ENCODE data around the gene ALK. TPM values are rescaled to one million over a fixed set of nuclear protein-coding genes. Genes with fewer than 3 reads are reported as not detected.

Gene ALK
- total RNA-seq, 1 donor from 2014 or later = under 0.01 TPM

DNA sequence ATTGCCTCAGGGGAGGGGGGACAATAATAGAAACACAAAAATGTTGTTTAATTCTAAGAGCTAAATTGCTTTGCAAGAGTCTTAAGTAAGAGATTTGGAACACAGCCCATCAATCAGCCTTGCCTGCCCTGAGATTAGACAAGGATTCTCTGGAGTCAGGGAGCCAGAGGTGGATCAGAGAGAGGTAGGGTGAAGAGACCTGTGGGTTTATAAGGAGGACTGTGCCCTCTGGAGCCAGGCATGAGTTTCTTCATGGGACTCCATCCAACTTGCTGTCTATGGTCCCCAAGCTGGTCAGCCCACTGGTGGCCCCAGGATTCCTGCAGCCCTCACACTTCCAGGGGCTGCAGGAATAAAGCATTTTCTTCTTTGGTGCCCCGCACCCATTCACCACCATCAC is 139.3 kb downstream of the ALK start:
- no peak overlapping the region for H3K4me3 ChIP-seq (ENCODE audit: low read depth, low read length)
- DNase-seq (ENCODE audit: low read depth) = no peak
- TF ChIP-seq, protein P1, sequence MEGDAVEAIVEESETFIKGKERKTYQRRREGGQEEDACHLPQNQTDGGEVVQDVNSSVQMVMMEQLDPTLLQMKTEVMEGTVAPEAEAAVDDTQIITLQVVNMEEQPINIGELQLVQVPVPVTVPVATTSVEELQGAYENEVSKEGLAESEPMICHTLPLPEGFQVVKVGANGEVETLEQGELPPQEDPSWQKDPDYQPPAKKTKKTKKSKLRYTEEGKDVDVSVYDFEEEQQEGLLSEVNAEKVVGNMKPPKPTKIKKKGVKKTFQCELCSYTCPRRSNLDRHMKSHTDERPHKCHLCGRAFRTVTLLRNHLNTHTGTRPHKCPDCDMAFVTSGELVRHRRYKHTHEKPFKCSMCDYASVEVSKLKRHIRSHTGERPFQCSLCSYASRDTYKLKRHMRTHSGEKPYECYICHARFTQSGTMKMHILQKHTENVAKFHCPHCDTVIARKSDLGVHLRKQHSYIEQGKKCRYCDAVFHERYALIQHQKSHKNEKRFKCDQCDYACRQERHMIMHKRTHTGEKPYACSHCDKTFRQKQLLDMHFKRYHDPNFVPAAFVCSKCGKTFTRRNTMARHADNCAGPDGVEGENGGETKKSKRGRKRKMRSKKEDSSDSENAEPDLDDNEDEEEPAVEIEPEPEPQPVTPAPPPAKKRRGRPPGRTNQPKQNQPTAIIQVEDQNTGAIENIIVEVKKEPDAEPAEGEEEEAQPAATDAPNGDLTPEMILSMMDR (conservative IDR thresholded peaks at IDR 0.05; ENCODE audit: low read depth, low read length) = no peak

DNA sequence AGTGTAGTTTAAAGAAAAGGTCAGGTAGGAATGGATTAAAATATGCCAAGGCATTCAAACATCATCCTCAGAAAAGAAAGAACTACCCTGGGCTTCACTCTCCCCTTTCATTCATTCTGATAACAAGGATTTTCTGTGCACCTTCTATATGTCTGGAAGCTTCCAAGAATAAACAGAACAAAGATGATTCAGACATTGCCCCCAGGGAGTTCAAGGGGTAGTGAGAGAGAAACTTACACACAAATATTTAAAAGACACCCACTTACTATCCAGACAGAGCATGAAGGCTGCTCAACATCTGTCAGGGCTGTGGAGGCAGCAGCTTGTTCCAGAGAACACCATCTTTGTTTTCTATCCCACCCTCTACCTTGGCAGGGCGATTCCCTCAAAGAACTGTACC is 140.5 kb downstream of the ALK start:
- TF ChIP-seq, protein P1 (conservative IDR thresholded peaks at IDR 0.05; ENCODE audit: low read depth, low read length) = no peak
- H3K4me3 ChIP-seq (ENCODE audit: low read depth, low read length) = no peak overlapping the region
- no peak for DNase-seq (ENCODE audit: low read depth)

DNA sequence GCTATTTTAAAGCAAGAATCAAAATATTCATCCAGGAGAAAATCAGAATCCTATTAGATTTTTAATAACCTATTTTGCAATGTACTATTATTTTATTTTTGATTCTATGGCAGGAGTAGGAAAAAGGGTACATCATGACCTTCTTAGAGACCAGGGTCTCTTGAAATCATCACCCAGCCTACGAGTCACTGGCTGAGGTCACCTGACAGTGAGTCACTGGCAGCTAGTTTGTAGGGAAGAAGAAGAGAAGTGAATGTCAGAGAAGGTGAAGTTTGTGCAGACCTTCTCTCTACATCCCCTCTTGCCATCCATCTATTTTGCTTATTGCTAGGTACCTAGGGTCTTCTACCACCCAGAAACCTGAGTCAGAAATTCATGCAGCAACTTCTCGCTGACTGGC is 144.2 kb downstream of the ALK start:
- no peak for DNase-seq (ENCODE audit: low read depth)
- TF ChIP-seq, protein P1 (conservative IDR thresholded peaks at IDR 0.05; ENCODE audit: low read depth, low read length) = no peak
- no peak overlapping the region for H3K4me3 ChIP-seq (ENCODE audit: low read depth, low read length)

DNA sequence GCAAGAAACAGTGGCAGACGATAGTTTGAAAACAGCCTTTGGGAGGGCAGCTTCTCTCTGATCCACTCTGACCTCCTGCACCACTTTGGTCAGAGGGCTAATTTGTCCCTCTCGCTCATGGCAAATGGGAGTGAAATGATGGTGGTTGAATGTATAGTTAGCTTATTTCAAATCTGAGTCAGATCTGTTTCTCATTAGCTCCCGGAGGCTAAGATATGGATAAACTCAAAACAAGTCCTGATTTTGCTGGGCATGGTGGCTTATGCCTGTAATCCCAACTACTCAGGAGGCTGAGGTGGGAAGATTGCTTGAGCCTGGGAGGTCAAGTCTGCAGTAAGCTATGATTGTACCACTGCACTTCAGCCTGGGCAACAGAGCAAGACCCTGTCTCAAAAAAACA is 145.0 kb downstream of the ALK start:
- TF ChIP-seq, protein P1 (conservative IDR thresholded peaks at IDR 0.05; ENCODE audit: low read depth, low read length) = no peak
- no peak overlapping the region for H3K4me3 ChIP-seq (ENCODE audit: low read depth, low read length)
- no peak for DNase-seq (ENCODE audit: low read depth)

GRCh38 chr2:29775937-29776336 is 145.4 kb downstream of the ALK start:
- TF ChIP-seq, protein P1 (conservative IDR thresholded peaks at IDR 0.05; ENCODE audit: low read depth, low read length) = no peak
- DNase-seq (ENCODE audit: low read depth) = no peak
- H3K4me3 ChIP-seq (ENCODE audit: low read depth, low read length) = no peak overlapping the region

DNA sequence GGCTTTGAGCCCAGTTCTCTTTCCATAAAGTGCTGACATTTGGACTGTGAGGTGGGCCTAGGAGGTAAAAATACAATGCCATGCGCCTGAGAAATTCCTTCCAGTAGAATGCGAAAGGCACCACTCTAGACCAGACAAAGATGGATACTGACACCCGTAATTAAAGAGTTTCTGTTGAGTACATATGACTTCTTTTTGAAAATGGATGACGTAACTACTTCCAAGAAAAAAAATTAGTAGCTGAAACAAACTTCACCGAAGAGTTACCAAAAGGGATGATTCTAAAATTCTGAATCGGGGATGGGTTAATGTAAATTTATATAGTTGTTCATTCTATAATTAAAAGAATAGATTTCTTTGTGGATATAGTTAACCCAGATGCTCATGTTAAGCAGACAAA is 146.8 kb downstream of the ALK start:
- DNase-seq (ENCODE audit: low read depth) = no peak
- TF ChIP-seq, protein P1 (conservative IDR thresholded peaks at IDR 0.05; ENCODE audit: low read depth, low read length) = no peak

DNA sequence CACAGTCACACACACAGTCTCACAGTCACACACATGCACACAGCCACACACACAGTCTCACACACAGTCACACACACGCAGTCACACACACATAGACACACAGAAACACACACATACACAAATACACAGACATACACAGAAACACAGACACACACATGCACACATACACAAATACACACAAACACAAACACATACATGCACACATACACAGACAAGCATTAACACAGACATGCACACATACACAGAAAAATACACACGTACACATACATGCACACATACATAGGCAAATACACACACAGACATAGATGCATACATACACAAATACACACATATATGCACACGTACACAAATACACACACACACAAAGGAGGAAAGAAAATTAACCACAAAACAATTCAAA is 150.5 kb downstream of the ALK start:
- DNase-seq (ENCODE audit: low read depth) = no peak
- no peak overlapping the region for H3K4me3 ChIP-seq (ENCODE audit: low read depth, low read length)
- TF ChIP-seq, protein P1 (conservative IDR thresholded peaks at IDR 0.05; ENCODE audit: low read depth, low read length) = no peak

More for the DNA sequence above, 146.8 kb downstream of the ALK start:
- no peak overlapping the region for H3K4me3 ChIP-seq (ENCODE audit: low read depth, low read length)
